Calu3 (cell line): ENCODE data around the gene SIPA1L2. TPM values are rescaled to one million over a fixed set of nuclear protein-coding genes. Genes with fewer than 3 reads are reported as not detected.

ENCODE experiments used
- BruUV-seq: library from RNA; stranded (reverse); fragments of 400-500 nt; replicated peaks from 2 replicates; lab custom pipeline; 2021; lab: Mats Ljungman, UMichigan
- CTCF ChIA-PET: fragments of 300-600 bp; sonication (Branson Sonifier 250); formaldehyde crosslinking; loops from one replicate; lab custom pipeline; 2022; ENCODE audit warnings: antibody characterized with exemption; lab: Charles Lee
- DNase-seq: peaks from one replicate; pipeline ENCODE4 v3.0.0; 2022
- H3K27ac Mint-ChIP-seq: one replicate; pipeline ENCODE4 v1.8.0; 2022; ENCODE audit warnings: mixed read lengths; ENCODE audit not compliant: unreplicated experiment
- H3K27me3 Mint-ChIP-seq: one replicate; pipeline ENCODE4 v1.8.0; 2022; ENCODE audit warnings: mixed read lengths; ENCODE audit not compliant: unreplicated experiment
- H3K36me3 Mint-ChIP-seq: one replicate; pipeline ENCODE4 v1.8.0; 2022; ENCODE audit warnings: mild to moderate bottlenecking, moderate library complexity, mixed read lengths; ENCODE audit not compliant: insufficient read depth, unreplicated experiment
- H3K4me1 Mint-ChIP-seq: one replicate; pipeline ENCODE4 v1.8.0; 2022; ENCODE audit warnings: mild to moderate bottlenecking, low read depth, mixed read lengths; ENCODE audit not compliant: unreplicated experiment
- H3K4me3 Mint-ChIP-seq: one replicate; pipeline ENCODE4 v1.8.0; 2022; ENCODE audit warnings: mild to moderate bottlenecking, low read depth, moderate library complexity, mixed read lengths; ENCODE audit not compliant: unreplicated experiment
- H3K9me3 Mint-ChIP-seq: one replicate; pipeline ENCODE4 v1.8.0; 2022; ENCODE audit warnings: low read depth, mixed read lengths; ENCODE audit not compliant: unreplicated experiment
- intact Hi-C: fragments of 100-400 bp; cut with micrococcal nuclease; formaldehyde crosslinking; loops from one replicate; pipeline ENCODE4 v1.10.0; 2022; ENCODE audit not compliant: unreplicated experiment
- total RNA-seq: library from RNA; stranded (reverse); gene quantifications from 2 replicates; pipeline ENCODE4 v1.2.3, GENCODE V29; 2022
- TF ChIP-seq, protein P1 (sequence below): fragments of 200-600 bp; IDR thresholded peaks from one replicate; pipeline ENCODE4 v1.8.0; 2022; ENCODE audit warnings: antibody characterized with exemption; ENCODE audit not compliant: unreplicated experiment

The SIPA1L2 gene
- total RNA-seq, 1 experiment from 2014 or later, result 1.5 TPM

DNA sequence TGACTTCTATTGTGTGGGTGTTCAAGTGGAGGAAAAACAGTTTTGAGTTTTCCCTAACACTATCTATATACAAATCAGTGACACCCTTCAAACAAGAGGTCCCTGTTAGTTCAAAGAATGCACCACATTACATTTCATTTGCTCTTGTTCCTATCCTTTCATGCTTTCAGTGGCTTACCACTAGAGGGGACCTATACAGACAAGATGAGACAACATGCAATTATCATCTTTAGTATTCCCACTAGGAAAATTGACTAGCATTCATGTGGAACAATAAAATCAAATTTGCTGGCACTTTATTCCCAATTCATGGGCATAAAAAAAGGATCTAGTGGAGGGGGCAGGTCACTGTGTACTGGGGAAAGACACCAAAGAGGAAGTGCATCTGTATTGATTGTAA lies 13.3 kb upstream of the SIPA1L2 start:
- Mint-ChIP-seq H3K27me3 (peaks cover 27% of the 10 kb centered on the region), H3K9me3 (no peaks in the 10 kb centered on the region), H3K36me3 (no peaks in the 10 kb centered on the region), H3K4me3 (no peak overlapping the region), H3K27ac (no peak overlapping the region), H3K4me1 (no peaks in the 10 kb centered on the region)
- CTCF ChIA-PET, result no interaction called here
- no peak for DNase-seq
- no TSS peak for BruUV-seq
- TF ChIP-seq, protein P1, sequence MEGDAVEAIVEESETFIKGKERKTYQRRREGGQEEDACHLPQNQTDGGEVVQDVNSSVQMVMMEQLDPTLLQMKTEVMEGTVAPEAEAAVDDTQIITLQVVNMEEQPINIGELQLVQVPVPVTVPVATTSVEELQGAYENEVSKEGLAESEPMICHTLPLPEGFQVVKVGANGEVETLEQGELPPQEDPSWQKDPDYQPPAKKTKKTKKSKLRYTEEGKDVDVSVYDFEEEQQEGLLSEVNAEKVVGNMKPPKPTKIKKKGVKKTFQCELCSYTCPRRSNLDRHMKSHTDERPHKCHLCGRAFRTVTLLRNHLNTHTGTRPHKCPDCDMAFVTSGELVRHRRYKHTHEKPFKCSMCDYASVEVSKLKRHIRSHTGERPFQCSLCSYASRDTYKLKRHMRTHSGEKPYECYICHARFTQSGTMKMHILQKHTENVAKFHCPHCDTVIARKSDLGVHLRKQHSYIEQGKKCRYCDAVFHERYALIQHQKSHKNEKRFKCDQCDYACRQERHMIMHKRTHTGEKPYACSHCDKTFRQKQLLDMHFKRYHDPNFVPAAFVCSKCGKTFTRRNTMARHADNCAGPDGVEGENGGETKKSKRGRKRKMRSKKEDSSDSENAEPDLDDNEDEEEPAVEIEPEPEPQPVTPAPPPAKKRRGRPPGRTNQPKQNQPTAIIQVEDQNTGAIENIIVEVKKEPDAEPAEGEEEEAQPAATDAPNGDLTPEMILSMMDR, result no peak
- intact Hi-C loops, result loop anchor here (1.0 kb wide), 1 partner anchor 35 kb away; no protein-coding TSS in a partner anchor

DNA sequence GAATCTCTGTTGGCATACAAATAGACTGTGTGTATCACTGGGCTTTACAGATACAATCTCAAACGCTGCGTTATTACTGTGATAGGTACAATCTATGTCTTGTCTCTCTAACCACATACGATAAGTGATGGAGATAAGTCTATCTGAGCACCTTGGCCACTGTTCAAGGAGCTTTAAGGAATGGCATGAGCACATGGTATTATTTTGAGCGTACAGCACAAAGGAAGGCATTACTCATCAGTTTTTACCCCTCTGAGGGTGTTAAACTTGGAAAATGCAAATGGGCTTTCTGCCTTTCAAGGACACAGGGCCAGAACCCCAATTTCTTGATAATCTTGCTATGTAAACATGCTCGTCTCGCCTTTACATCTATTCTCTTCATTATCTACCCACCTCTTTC lies 11.6 kb upstream of the SIPA1L2 start:
- H3K36me3 Mint-ChIP-seq, result no peaks in the 10 kb centered on the region
- H3K9me3 Mint-ChIP-seq, result no peaks in the 10 kb centered on the region
- no TSS peak for BruUV-seq
- intact Hi-C loops, result no loop called here
- TF ChIP-seq, protein P1, result no peak
- DNase-seq, result no peak
- H3K4me1 Mint-ChIP-seq, result no peaks in the 10 kb centered on the region
- H3K4me3 Mint-ChIP-seq, result no peak overlapping the region
- peaks cover 26% of the 10 kb centered on the region for H3K27me3 Mint-ChIP-seq
- CTCF ChIA-PET, result no interaction called here
- H3K27ac Mint-ChIP-seq, result no peak overlapping the region

DNA sequence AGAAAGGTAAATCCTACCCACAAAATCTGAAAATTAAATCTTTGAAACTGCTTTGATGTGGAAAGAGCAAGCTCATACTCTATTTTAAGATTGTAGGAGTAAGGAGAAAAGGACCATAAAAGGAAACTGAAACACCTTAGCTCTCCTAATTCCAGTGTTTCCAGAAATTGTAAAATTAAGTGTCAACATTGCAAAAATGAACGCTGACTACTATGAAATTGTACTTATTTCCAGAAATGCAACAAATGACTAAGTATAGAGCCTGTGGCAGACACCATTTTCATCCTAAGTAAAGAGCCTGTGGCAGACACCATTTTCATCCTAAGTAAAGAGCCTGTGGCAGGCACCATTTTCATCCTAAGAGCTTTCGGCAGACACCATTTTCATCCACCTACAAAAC lies 6.9 kb upstream of the SIPA1L2 start:
- no peaks in the 10 kb centered on the region for H3K36me3 Mint-ChIP-seq
- H3K9me3 Mint-ChIP-seq, result no peaks in the 10 kb centered on the region
- peaks cover 19% of the 10 kb centered on the region for H3K27me3 Mint-ChIP-seq
- H3K27ac Mint-ChIP-seq, result no peak overlapping the region
- no peak for DNase-seq
- BruUV-seq, result no TSS peak
- intact Hi-C loops, result loop anchor here (2.0 to 10.0 kb wide), 3 partner anchors 156 to 478 kb away; partner anchors contain the start of gene NTPCR
- H3K4me1 Mint-ChIP-seq, result no peaks in the 10 kb centered on the region
- CTCF ChIA-PET, result interaction anchor here (0.5 to 1.6 kb wide), 2 partner anchors 9 to 597 kb away, joined by 4 read pairs; no protein-coding TSS in a partner anchor
- TF ChIP-seq, protein P1, result no peak
- H3K4me3 Mint-ChIP-seq, result no peak overlapping the region

DNA sequence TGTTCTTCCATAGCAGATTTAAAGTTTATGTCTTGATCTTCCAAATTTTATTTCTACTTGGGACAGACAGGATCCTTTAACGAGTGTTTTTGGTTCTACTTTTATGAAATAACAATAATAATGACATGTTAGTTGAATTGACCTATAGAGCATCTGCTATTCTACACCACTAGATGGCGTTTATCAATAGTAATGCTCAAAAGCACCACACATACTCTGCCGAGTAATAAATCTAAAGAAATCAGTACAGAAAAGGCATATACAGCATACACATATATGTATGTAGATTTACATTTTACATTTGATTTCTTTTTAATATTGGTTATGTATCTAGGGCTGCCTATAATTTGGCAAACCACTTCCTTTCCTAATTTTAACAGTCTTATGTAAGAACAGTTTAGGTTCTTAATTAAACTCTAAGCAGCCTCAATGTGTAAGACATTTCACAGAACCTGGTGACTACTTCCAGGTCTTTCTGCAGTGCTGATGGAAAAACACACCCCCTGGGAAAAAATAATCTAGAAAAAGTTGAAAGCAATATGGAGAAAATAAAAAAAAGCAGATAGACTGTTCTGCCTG lies 5.9 kb upstream of the SIPA1L2 start:
- H3K9me3 Mint-ChIP-seq, result no peaks in the 10 kb centered on the region
- H3K27me3 Mint-ChIP-seq, result peaks cover 24% of the 10 kb centered on the region
- no peak overlapping the region for H3K27ac Mint-ChIP-seq
- CTCF ChIA-PET, result no interaction called here
- BruUV-seq, result no TSS peak
- no peak overlapping the region for H3K4me3 Mint-ChIP-seq
- no peaks in the 10 kb centered on the region for H3K4me1 Mint-ChIP-seq
- DNase-seq, result no peak
- TF ChIP-seq, protein P1, result no peak
- intact Hi-C loops, result loop anchor here (1.0 to 10.0 kb wide), 4 partner anchors 156 to 605 kb away; partner anchors contain the start of gene NTPCR
- H3K36me3 Mint-ChIP-seq, result peaks cover under 1% of the 10 kb centered on the region
